GM21576 (cell line): Measurements from ENCODE around the gene ID3.

Experiments used
- ATAC-seq: cut with Tn5 transposase; IDR thresholded peaks from one replicate; pipeline ENCODE4 v1.9.1; 2021; ENCODE audit warnings: mild to moderate bottlenecking, moderate library complexity; ENCODE audit not compliant: unreplicated experiment

The ID3 gene

GRCh38 chr1:23566304-23566703 is 7.0 kb upstream of the ID3 start:
- no peak for ATAC-seq

DNA sequence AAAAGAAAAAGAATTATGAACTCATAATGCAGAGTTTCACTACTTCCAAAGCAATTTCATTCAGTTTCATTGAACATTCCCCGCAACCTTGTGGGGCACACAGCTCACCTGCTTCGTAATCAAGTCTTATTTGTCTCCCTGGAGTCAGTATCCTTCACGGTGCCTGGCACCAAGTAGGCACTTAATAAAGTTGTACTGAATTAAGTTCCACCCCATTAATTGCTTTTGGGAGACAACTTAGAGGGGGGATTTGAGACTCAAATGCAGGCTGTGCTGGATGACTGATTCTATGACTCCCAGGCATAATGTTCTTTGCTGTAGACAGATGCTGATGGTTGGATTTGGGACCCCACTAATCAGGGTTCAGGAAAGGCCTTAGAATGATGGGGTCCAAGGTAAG is 6.5 kb upstream of the ID3 start:
- ATAC-seq: no peak

GRCh38 chr1:23564529-23565122 is 5.3 kb upstream of the ID3 start:
- no peak for ATAC-seq

DNA sequence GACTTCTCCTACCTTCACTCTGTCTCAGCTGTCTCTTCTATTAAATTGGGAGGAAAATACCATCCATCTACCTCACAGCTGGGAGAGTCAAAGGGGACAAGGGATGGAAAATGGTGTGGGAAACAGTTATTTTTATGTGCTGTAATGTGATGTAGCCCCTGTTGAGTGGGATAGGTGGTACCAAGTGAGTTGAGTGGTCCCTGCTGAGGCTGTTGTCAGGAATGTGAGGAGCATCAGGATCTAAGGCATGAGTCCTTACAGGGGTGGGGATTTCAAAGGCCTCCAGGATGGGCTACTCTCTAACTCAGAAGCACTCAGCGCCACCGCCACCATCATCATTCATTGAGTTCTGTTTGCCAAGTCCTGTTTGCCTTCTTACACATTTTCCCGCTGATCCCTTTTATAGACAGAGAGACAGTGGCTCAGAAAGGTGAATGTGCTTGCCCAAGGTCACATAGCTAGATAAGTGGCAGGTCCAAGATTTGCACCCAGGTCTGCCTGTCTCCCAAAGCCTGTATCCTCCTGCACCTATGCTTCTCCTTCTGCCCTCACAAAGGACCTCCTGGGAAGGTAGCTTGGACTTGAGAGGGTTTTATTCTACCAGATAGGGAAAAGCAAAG is 4.6 kb upstream of the ID3 start:
- no peak for ATAC-seq

- no peak for ATAC-seq
These were observed 3.7 kb upstream of the ID3 start for GRCh38 chr1:23563003-23563402.

- no peak for ATAC-seq
These were observed 3.0 kb upstream of the ID3 start for GRCh38 chr1:23562137-23562876.

DNA sequence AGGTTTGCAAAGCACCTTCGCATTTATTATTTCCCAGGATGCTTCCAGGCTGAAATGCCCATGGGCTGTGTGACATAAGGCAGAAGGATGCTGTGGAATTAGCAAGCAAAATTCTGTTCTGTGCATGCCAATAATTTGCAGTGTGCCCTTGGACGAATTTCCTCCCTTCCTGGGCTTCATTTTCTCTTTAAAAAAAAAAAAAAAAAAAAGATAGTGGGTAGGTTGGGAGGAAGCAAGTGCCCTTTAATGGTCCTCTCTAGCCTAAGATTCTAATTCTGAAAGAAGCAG is 2.5 kb upstream of the ID3 start:
- no peak for ATAC-seq

- ATAC-seq: no peak
These were observed 1.9 kb upstream of the ID3 start for GRCh38 chr1:23561076-23561812.

- no peak for ATAC-seq
These were observed 862 bp upstream of the ID3 start for GRCh38 chr1:23559985-23560741.

DNA sequence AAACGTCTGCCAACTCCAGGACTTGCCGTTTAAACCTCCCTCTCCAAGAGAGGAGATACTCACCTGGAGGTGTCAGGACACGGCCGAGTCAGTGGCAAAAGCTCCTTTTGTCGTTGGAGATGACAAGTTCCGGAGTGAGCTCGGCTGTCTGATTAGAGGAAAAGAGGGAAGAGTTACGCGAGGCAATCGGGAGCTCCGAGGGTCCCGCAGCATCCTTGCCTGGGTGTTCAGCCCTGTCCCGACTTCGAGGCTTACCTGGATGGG is 497 bp downstream of the ID3 start:
- no peak for ATAC-seq

DNA sequence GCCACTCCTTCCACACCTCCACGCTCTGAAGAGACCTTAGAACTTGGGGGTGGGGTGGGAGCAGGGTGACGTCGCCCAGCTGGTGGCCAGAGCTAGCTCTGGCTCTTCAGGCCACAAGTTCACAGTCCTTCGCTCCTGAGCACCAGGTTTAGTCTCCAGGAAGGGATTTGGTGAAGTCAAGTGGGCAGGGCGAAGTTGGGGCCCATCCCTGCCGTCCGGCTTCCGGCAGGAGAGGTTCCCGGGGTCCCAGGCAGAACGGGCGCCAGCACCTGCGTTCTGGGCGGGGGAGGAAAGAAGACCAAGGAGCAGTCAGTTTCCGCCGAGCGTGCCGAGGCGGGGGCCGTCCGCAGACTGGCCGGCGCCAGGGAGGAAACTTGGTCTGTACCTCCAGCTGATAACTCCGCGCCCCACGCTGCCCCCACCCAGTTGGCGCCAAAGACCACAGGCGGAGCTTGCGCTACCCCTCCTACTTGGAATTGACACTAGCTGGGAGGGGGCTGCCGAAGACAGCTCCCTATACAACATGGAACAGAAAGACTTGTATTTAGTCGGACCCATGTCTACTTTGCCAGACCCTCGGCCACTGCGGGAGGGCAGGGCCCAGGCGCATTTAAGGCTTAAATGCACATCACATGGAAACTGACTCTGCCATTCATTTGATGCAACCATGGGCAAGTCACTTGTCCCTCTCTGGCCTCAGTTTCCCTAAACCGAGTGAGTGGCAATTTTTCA is 995 bp downstream of the ID3 start:
- no peak for ATAC-seq

DNA sequence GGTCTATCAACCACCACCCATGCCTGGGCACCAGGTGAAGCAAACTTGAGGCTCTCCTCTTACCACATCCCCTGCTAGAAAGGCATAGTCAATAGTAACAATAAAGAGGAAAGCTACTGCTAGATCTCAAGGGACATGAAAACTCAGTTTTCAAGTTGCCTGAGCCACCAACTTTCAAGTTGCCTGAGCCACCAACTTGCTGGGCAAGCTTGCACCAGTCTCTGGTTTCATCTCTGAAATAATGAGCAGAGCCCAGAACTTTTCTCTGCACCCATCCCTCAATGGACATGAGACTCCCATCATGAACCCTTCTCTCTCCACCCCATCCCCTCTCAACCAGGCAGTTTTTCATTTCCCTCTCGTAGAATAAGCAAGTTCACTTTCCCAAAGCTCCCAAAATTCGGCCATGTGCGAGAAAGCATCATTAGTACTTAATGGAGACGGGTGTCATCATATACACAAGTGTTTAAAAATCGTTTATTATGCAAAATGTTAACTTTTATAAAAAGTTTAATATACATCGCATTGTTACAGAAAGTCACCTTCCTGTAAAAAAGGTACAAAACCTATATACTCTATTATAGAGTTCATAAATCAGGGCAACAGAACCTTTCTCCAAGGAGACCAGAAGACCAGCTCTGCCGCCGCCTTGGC is 1.7 kb downstream of the ID3 start:
- no peak for ATAC-seq

DNA sequence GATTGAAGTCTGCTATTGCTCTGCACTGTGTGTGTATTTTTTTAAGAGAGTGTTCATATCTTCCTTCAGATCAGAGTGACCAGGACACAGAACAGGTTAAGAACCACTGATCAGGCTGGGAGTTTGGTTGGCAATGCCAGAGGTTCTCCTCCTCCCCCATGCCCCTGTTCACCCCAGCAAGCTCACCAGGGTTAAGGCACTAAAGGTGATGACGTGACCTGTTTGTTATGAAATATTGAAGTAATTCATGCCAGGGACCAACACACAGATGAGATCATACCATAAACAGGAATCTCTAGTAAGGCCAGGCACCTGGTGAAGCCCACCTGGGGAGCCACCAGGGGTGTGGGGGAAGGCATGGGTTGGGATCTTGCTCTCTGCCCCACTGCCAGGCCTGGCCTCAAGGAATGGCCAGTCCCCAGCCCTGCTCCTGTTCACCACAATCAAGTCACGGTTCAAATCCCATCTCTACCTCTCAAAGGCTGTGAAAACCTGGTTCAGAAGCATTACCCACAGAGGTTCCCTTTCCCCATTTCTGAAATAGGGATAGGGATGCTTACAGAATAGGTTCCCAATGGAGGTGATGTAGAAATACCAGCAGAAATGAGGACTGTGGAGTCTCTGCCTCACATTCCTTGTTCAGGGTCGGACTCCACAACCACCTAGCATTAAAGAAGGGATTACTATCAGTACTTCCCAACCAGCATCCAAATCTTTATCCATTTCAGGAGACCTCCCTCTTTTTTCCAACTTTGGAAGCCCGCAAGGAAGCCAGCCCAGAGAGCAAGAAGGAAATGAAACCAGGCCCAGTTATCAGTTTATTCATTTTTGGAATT is 2.4 kb downstream of the ID3 start:
- no peak for ATAC-seq

DNA sequence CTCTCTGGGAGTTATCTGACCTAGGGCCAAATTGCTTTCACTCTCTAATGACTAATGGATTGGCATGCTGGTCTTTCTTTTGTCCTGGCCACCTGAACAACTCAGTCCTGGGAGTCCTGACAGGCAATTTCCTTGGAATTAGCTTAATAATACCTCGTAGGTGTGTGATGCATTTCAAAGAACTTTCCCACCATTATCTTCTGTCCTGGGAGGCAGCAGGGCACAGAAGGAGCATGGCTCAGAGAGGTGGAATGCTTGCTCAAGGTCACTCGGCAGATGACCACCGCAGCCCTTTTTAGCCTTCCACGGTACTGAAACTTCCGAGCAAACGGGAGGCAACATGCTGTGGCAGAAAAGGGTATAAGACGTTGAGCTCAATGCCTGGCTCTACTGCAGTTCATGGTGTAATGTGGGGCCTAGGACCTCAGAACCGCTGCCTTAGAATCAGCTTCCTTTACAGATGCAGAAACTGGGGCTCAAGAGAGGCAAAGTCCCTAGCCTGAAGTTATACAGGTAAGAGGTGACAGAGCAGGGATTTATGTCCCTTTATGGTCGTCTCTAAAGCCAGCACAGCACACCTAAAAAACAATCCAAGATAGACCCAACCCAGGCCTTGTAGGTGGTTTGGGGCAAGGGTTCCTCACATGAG is 3.2 kb downstream of the ID3 start:
- ATAC-seq: no peak

- ATAC-seq: no peak
These were observed 3.9 kb downstream of the ID3 start for GRCh38 chr1:23555270-23555985.

DNA sequence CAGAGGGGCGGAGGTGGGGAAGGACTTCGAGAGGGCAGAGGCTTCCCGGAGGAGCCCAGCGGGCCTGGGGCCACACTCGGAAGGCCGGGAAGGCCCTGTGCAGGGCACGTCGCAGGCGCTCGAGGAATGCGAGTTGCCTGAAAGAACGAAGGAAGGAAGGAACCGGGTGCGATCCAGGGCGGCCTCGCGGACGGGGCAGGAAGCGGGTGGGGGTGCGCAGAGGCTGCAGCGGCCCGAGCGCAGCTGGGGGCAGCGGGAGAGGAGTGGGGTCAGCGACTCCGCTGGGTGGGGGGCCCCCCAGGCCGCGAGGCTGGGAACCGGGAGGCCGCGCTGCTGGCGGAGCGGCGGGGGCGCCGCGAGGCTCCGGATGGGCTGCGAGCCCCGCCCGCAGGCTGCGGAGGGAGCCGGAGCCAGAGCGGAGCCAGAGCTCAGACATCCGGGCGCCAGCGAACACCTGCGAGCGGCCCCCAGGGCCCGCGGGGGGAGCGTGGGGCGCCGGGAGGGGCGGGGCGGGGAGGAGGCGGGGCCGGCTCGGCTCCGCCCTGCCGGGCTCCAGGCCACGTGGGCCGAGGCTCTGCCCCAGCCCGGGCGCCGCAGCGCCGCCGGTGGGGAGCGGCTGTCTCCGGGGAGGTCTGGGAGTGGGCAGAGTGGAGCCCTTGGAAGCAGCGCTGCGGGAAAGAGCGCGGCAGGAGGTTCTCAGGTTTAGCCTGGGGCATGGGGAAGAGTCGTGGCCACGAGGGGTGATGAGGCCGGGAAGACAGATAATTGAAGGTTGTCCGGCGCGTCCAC is 4.6 kb downstream of the ID3 start:
- peak; percentile 52 for ATAC-seq

DNA sequence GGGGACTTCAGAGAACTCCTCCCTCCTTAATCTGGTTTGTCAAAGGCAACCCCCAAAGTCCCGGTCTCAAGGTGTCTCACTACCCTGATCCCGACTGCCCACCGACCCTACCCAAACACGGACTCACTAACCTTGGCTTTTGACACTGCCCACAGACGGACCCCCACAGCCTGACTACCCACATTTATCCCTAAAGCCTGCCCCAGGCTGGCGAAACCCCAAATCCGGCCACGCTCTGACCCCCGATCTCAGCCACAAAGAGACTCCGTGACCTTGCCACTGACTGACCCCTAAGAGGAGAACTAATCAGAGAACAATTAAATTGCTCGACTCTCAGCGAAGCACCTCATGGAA is 5.2 kb downstream of the ID3 start:
- ATAC-seq: no peak
